Hepatocyte (in vitro differentiated cells): Measurements from ENCODE around the gene ENTPD2. TPM values are rescaled to one million over a fixed set of nuclear protein-coding genes. Genes with fewer than 3 reads are reported as not detected.

Source experiments
- DNase-seq: peaks from one replicate; pipeline ENCODE4 v3.0.0-alpha.2; 2016; ENCODE audit warnings: low spot score
- H2AFZ ChIP-seq: fragments of 200-600 bp; sonication (generic); 2 replicates; pipeline ENCODE4 v1.6.0; 2016; ENCODE audit warnings: antibody characterized with exemption, mild to moderate bottlenecking
- H3K27ac ChIP-seq: fragments of 200-600 bp; sonication (generic); 2 replicates; pipeline ENCODE4 v1.5.1; 2016; ENCODE audit warnings: mild to moderate bottlenecking
- H3K27me3 ChIP-seq: fragments of 200-600 bp; sonication (generic); 2 replicates; pipeline ENCODE4 v1.6.1; 2016
- H3K36me3 ChIP-seq: fragments of 200-600 bp; sonication (generic); replicated peaks from 2 replicates; pipeline ENCODE4 v1.5.1; 2016; ENCODE audit warnings: low read depth; ENCODE audit not compliant: insufficient read depth
- H3K4me1 ChIP-seq: fragments of 200-600 bp; sonication (generic); 2 replicates; pipeline ENCODE4 v1.5.1; 2016; ENCODE audit warnings: mild to moderate bottlenecking, moderate library complexity; ENCODE audit not compliant: insufficient read depth
- H3K4me2 ChIP-seq: fragments of 200-600 bp; sonication (generic); 2 replicates; pipeline ENCODE4 v1.6.0; 2016
- H3K4me3 ChIP-seq: fragments of 200-600 bp; sonication (generic); 2 replicates; pipeline ENCODE4 v1.5.1; 2016; ENCODE audit warnings: mild to moderate bottlenecking
- H3K79me2 ChIP-seq: fragments of 200-600 bp; sonication (generic); 2 replicates; pipeline ENCODE4 v1.6.0; 2017; ENCODE audit warnings: mild to moderate bottlenecking
- H3K9me2 ChIP-seq: fragments of 200-600 bp; sonication (generic); replicated peaks from 2 replicates; pipeline ENCODE4 v1.6.0; 2017; ENCODE audit warnings: mild to moderate bottlenecking; ENCODE audit not compliant: insufficient read depth
- H3K9me3 ChIP-seq: fragments of 200-600 bp; sonication (generic); 2 replicates; pipeline ENCODE4 v1.5.1; 2016; ENCODE audit warnings: low read depth, mild to moderate bottlenecking
- H4K20me1 ChIP-seq: fragments of 200-600 bp; sonication (generic); 2 replicates; pipeline ENCODE4 v1.6.0; 2016; ENCODE audit warnings: mild to moderate bottlenecking; ENCODE audit not compliant: insufficient read depth, poor library complexity, severe bottlenecking
- EZH2 ChIP-seq: fragments of 200-600 bp; sonication (generic); IDR thresholded peaks from 2 replicates; pipeline ENCODE4 v1.6.1; 2016; ENCODE audit warnings: antibody characterized with exemption, mild to moderate bottlenecking, borderline replicate concordance
- EZH2phosphoT487 ChIP-seq: fragments of 200-600 bp; sonication (generic); IDR thresholded peaks from one replicate; pipeline ENCODE4 v1.6.1; 2018; ENCODE audit warnings: antibody characterized with exemption, mild to moderate bottlenecking, low read depth, moderate library complexity; ENCODE audit not compliant: unreplicated experiment, severe bottlenecking
- WGBS: methylation state at CpG from one replicate; pipeline ENCODE4 v1.1.6; 2016; ENCODE audit warnings: low lambda C conversion rate; ENCODE audit errors: missing lambda C conversion rate; 5-methylcytosine and 5-hydroxymethylcytosine counted together
- polyA plus RNA-seq: library from polyadenylated mRNA; unstranded; fragments of >200 nt; fragmentation: Nextera tagmentation; extraction: Ambion mirVana; gene quantifications from 2 replicates; pipeline ENCODE4 v1.2.1, GENCODE V29; 2016
- total RNA-seq: library from RNA; depleted of rRNA; stranded (reverse); fragments of >200 nt; gene quantifications from 2 replicates; pipeline ENCODE4 v1.2.3, GENCODE V29; 2014
- TF ChIP-seq, protein P1 (sequence below): fragments of 200-600 bp; sonication (generic); IDR thresholded peaks from 2 replicates; pipeline ENCODE4 v1.5.1; 2016; ENCODE audit warnings: antibody characterized with exemption, mild to moderate bottlenecking; ENCODE audit not compliant: poor library complexity

ENTPD2 gene
- total and polyA plus RNA-seq, 2 experiments from 2014 or later = 1.1 to 1.8 TPM

DNA sequence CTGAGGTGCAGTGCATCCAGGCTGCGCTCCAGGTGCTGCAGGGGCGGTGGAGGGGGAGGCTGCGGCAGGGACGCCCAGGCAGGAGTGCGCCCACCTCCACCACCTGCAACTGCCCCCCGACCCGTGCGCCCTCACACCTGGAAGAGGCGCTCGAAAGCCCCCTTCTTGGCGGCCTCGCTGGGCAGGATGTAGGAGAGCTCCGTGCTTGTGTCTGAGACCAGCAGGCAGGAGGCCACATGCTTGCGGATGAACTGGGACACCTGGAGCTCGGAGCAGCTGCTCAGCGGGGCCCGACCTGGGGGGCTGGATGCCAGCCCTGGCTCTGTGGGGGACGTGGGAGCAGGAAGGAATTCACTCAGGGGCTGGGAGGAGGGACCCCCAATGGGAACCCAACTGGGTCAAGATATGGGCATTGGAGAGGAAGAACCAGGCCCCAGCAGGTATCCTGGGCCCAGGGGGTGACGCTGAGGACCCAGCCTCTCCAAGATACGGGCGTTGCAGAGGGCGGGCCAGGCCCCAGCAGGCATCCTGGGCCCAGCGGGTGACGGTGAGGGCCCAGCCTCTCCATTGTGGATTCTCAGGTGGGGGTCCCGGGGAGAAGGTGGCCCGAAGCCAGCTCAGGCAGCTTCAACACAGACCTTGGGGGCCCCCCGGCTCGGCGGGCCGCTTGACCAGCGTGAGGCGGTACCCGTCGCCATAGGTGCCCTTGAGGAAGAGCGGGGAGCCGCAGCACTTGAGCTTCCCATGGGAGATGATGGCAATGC, 38.9 kb downstream of the ENTPD2 start:
- no peaks in the 10 kb centered on the region for H3K36me3 ChIP-seq
- H3K4me1 ChIP-seq = no peaks in the 10 kb centered on the region
- whole genome bisulfite sequencing = 98% methylated on average over 34 of the region's 36 CpGs
- no peak overlapping the region for H2AFZ ChIP-seq
- TF ChIP-seq EZH2 (no peak), EZH2phosphoT487 (no peak)
- TF ChIP-seq, protein P1, sequence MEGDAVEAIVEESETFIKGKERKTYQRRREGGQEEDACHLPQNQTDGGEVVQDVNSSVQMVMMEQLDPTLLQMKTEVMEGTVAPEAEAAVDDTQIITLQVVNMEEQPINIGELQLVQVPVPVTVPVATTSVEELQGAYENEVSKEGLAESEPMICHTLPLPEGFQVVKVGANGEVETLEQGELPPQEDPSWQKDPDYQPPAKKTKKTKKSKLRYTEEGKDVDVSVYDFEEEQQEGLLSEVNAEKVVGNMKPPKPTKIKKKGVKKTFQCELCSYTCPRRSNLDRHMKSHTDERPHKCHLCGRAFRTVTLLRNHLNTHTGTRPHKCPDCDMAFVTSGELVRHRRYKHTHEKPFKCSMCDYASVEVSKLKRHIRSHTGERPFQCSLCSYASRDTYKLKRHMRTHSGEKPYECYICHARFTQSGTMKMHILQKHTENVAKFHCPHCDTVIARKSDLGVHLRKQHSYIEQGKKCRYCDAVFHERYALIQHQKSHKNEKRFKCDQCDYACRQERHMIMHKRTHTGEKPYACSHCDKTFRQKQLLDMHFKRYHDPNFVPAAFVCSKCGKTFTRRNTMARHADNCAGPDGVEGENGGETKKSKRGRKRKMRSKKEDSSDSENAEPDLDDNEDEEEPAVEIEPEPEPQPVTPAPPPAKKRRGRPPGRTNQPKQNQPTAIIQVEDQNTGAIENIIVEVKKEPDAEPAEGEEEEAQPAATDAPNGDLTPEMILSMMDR = no peak
- H3K4me3 ChIP-seq = no peak overlapping the region
- H3K9me3 ChIP-seq = no peaks in the 10 kb centered on the region
- DNase-seq = no peak
- no peaks in the 10 kb centered on the region for H3K9me2 ChIP-seq
- H4K20me1 ChIP-seq = no peaks in the 10 kb centered on the region
- no peak overlapping the region for H3K4me2 ChIP-seq
- no peak overlapping the region for H3K27ac ChIP-seq
- no peaks in the 10 kb centered on the region for H3K79me2 ChIP-seq
- H3K27me3 ChIP-seq = no peaks in the 10 kb centered on the region

DNA sequence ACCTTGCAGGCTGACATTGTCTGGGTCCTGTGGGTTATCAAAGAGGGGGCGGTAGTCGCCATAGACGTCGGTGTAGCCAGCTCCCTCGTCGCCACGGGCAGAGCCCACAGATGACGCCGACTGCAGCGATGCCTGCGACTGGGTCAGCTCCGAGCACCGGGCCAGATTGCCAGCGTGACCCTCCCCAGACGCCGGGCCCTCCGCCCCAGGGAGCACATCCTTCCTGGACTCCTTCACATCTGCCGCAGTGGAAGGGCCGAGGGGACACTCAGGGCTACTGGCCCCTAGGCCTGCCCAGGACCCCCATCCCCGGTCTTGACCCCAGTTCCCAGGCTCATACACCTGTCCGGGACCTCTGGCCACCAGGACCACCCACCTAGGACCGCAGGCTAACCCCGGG, 39.7 kb downstream of the ENTPD2 start:
- H3K27ac ChIP-seq = no peak overlapping the region
- no peak overlapping the region for H3K4me2 ChIP-seq
- H3K27me3 ChIP-seq = no peaks in the 10 kb centered on the region
- no peaks in the 10 kb centered on the region for H3K79me2 ChIP-seq
- no peak overlapping the region for H2AFZ ChIP-seq
- no peaks in the 10 kb centered on the region for H4K20me1 ChIP-seq
- TF ChIP-seq EZH2phosphoT487 = no peak
- H3K4me1 ChIP-seq = no peaks in the 10 kb centered on the region
- H3K4me3 ChIP-seq = no peak overlapping the region
- DNase-seq = no peak
- WGBS = 93% methylated on average over 23 of the region's 23 CpGs
- no peaks in the 10 kb centered on the region for H3K9me2 ChIP-seq
- no peaks in the 10 kb centered on the region for H3K36me3 ChIP-seq
- no peaks in the 10 kb centered on the region for H3K9me3 ChIP-seq

DNA sequence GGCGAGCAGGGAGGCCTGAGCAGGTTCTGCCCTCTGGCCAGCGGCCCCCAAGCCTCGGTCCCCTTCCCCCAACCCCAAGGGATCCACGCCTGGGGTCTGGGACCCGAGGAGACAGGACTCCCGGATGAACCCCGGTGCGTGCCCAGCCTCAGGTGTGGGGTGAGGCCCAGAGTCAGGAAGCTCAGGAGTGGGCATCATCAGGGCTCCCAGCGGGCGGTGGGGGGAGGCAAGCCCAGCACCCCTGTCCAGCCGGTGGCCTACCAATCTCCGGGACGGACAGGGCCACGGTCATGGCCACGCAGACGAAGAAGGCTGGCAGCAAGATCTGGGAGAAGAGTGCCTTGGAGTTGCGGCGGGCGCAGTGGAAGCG, 40.3 kb downstream of the ENTPD2 start:
- Histone ChIP-seq H3K36me3 (no peaks in the 10 kb centered on the region), H3K9me3 (no peaks in the 10 kb centered on the region)
- 97% methylated on average over 18 of the region's 20 CpGs for WGBS

More for the DNA sequence above, 40.3 kb downstream of the ENTPD2 start:
- Histone ChIP-seq H2AFZ (no peak overlapping the region), H3K9me2 (no peaks in the 10 kb centered on the region), H3K79me2 (no peaks in the 10 kb centered on the region), H3K4me1 (no peaks in the 10 kb centered on the region), H3K4me2 (no peak overlapping the region), H3K27me3 (no peaks in the 10 kb centered on the region), H3K4me3 (no peak overlapping the region), H4K20me1 (no peaks in the 10 kb centered on the region), H3K27ac (no peak overlapping the region)
- no peak for DNase-seq
- TF ChIP-seq, protein P1 = no peak
- TF ChIP-seq EZH2 = no peak
- no peak for TF ChIP-seq EZH2phosphoT487
